ENCODE results near the gene POLR1F. TPM values are rescaled to one million over a fixed set of nuclear protein-coding genes. Genes with fewer than 3 reads are reported as not detected.

POLR1F gene
- total RNA-seq, 6 donors from 2014 or later = 2.7 to 24.1 (median 11.3) TPM

DNA sequence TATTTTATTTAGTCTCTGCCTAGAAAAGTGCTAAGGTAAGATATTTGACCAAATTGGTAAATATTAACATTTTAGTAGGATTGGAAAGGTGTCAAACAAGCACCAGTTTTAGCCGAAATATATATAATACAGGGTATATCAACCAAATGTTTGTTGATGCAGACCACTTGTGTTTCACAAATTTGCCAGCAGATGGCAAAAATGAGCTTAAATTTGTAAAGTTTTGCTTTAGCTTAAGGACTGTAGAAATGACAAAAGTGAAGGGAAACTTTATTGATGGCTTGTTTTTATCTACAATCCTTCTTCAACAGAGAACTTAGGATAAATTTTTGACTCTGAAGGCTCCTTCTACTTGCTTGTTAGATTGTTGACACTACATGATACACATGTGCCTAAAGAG is 4.8 kb upstream of the POLR1F start:
- ATAC-seq (ENCODE audit: low FRiP score in 2 of 2) (no peak), DNase-seq (no peak)

DNA sequence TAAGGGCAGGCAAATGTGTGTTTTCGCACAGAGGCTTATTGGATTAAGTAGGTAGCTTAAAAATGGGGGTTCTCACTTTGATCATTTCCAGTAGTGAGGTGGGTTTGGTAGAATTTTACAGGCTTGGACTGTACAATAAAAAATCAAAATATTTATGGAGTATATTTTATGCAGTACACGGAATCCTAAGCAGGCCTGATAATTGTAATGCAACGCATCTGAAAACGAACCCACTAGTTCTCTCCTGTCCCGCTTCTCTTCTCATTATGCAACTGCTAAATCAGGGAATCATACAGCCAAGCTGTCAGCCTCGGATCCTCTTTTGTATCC is 377 bp upstream of the POLR1F start:
- ATAC-seq (ENCODE audit: low FRiP score in 2 of 2) (no peak), DNase-seq (no peak)
- 57 to 62% methylated on average over 6 of the region's 6 CpGs for WGBS, 2 donors
- Histone ChIP-seq H3K27me3 (no peaks in the 10 kb centered on the region), H3K4me1 (peaks cover 16 to 23% (median 18%) of the 10 kb centered on the region in 4 donors), H3K36me3 (no peaks in the 10 kb centered on the region), H3K4me3 (peak overlapping the region in 3 of 4 donors; percentile 73 to 91 (median 87)), H3K9me3 (no peaks in the 10 kb centered on the region), H3K27ac (peak overlapping the region in 2 of 4 donors; percentile 80 to 82)
- TF ChIP-seq, protein P1, sequence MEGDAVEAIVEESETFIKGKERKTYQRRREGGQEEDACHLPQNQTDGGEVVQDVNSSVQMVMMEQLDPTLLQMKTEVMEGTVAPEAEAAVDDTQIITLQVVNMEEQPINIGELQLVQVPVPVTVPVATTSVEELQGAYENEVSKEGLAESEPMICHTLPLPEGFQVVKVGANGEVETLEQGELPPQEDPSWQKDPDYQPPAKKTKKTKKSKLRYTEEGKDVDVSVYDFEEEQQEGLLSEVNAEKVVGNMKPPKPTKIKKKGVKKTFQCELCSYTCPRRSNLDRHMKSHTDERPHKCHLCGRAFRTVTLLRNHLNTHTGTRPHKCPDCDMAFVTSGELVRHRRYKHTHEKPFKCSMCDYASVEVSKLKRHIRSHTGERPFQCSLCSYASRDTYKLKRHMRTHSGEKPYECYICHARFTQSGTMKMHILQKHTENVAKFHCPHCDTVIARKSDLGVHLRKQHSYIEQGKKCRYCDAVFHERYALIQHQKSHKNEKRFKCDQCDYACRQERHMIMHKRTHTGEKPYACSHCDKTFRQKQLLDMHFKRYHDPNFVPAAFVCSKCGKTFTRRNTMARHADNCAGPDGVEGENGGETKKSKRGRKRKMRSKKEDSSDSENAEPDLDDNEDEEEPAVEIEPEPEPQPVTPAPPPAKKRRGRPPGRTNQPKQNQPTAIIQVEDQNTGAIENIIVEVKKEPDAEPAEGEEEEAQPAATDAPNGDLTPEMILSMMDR (IDR thresholded peaks at IDR 0.05) = no peak
- TF ChIP-seq POLR2A (IDR thresholded peaks at IDR 0.05) = no peak
- no peak for TF ChIP-seq EP300 (IDR thresholded peaks at IDR 0.05)
- no peak for TF ChIP-seq POLR2AphosphoS5 (IDR thresholded peaks at IDR 0.05)

More for the DNA sequence above, 4.8 kb upstream of the POLR1F start:
- Histone ChIP-seq H3K27ac (no peak overlapping the region), H3K4me1 (peaks cover 3 to 8% (median 5%) of the 10 kb centered on the region in 4 donors), H3K4me3 (no peak overlapping the region), H3K36me3 (no peaks in the 10 kb centered on the region), H3K27me3 (no peaks in the 10 kb centered on the region), H3K9me3 (no peaks in the 10 kb centered on the region)
- TF ChIP-seq POLR2AphosphoS5 (IDR thresholded peaks at IDR 0.05) (no peak), POLR2A (IDR thresholded peaks at IDR 0.05) (no peak), EP300 (IDR thresholded peaks at IDR 0.05) (no peak)
- TF ChIP-seq, protein P1 (IDR thresholded peaks at IDR 0.05) = peak in 5 of 6 experiments; percentile 17 to 55 (median 28)
- 35 to 44% methylated on average over 1 of the region's 1 CpG for WGBS, 2 donors

GRCh38 chr7:19707240-19707639 is 1.6 kb downstream of the POLR1F start:
- WGBS, 2 donors = 69 to 71% methylated on average over 3 of the region's 3 CpGs

GRCh38 chr7:19705663-19706062 is 3.2 kb downstream of the POLR1F start:
- Histone ChIP-seq H3K4me3 (no peak overlapping the region), H3K36me3 (peaks cover 0 to 7% (median 0%) of the 10 kb centered on the region in 4 donors), H3K4me1 (peaks cover 16 to 23% (median 18%) of the 10 kb centered on the region in 4 donors), H3K27ac (no peak overlapping the region), H3K9me3 (no peaks in the 10 kb centered on the region), H3K27me3 (no peaks in the 10 kb centered on the region)
- 80 to 86% methylated on average over 2 of the region's 2 CpGs for WGBS, 2 donors
- ATAC-seq (ENCODE audit: low FRiP score in 2 of 2) (no peak), DNase-seq (no peak)
- TF ChIP-seq EP300 (IDR thresholded peaks at IDR 0.05) (no peak), POLR2A (IDR thresholded peaks at IDR 0.05) (no peak), POLR2AphosphoS5 (IDR thresholded peaks at IDR 0.05) (no peak)
- TF ChIP-seq, protein P1 (IDR thresholded peaks at IDR 0.05) = no peak

More at GRCh38 chr7:19707240-19707639, 1.6 kb downstream of the POLR1F start:
- no peaks in the 10 kb centered on the region for H3K9me3 ChIP-seq
- H3K27ac ChIP-seq = no peak overlapping the region
- peaks cover 16 to 23% (median 18%) of the 10 kb centered on the region in 4 donors for H3K4me1 ChIP-seq
- no peaks in the 10 kb centered on the region for H3K36me3 ChIP-seq
- H3K4me3 ChIP-seq = peak overlapping the region in 1 of 4 donors; percentile 73
- ATAC-seq (ENCODE audit: low FRiP score in 2 of 2) (no peak), DNase-seq (no peak)
- H3K27me3 ChIP-seq = no peaks in the 10 kb centered on the region
- TF ChIP-seq, protein P1 (IDR thresholded peaks at IDR 0.05) = no peak
- TF ChIP-seq POLR2AphosphoS5 (IDR thresholded peaks at IDR 0.05) = no peak
- TF ChIP-seq EP300 (IDR thresholded peaks at IDR 0.05) = no peak
- no peak for TF ChIP-seq POLR2A (IDR thresholded peaks at IDR 0.05)

DNA sequence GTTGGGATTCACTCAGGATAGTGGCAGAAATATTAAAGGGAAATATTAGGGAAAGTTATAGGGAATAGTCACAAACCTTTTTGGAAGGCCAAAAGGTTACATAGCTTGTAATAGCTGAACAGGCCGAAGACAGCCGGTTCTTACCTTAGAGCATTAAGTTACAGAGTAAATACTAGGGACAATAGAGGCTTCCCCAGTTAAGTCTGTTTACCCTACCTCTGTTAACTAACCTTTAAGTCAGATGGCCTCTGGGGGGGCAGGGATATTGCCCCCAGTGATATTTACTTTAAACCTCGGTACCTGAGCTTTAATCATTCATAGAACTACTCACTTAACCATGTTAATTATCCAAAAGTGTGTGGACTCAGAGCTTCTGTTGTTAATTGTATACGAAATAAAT is 7.4 kb downstream of the POLR1F start:
- no peak for TF ChIP-seq POLR2A (IDR thresholded peaks at IDR 0.05)
- TF ChIP-seq POLR2AphosphoS5 (IDR thresholded peaks at IDR 0.05) = no peak
- TF ChIP-seq, protein P1 (IDR thresholded peaks at IDR 0.05) = no peak
- no peak for TF ChIP-seq EP300 (IDR thresholded peaks at IDR 0.05)
- Histone ChIP-seq H3K4me1 (no peaks in the 10 kb centered on the region), H3K27me3 (no peaks in the 10 kb centered on the region), H3K36me3 (peaks cover 0 to 18% (median 3%) of the 10 kb centered on the region in 4 donors), H3K4me3 (no peak overlapping the region), H3K27ac (no peak overlapping the region), H3K9me3 (no peaks in the 10 kb centered on the region)
- ATAC-seq (ENCODE audit: low FRiP score in 2 of 2) (no peak), DNase-seq (no peak)
- WGBS, 2 donors = 79 to 83% methylated on average over 4 of the region's 4 CpGs
